Suprapubic skin (tissue), 4 donors: ENCODE measurements around the gene PKD2L1. TPM values are rescaled to one million over a fixed set of nuclear protein-coding genes. Genes with fewer than 3 reads are reported as not detected.

ENCODE experiments used
- DNase-seq, 2 donors: peaks; one replicate each; pipeline ENCODE4 v3.0.0-alpha.2; 2019; ENCODE audit warnings: low spot score in 2 of 2
- H3K27ac ChIP-seq: fragments of 200-600 bp; sonication (generic); one replicate; pipeline ENCODE4 v1.5.1; 2019
- H3K27me3 ChIP-seq: fragments of 200-600 bp; sonication (generic); one replicate; pipeline ENCODE4 v1.5.1; 2019
- H3K36me3 ChIP-seq: fragments of 200-600 bp; sonication (generic); one replicate; pipeline ENCODE4 v1.5.1; 2019
- H3K4me1 ChIP-seq: fragments of 200-600 bp; sonication (generic); one replicate; pipeline ENCODE4 v1.5.1; 2019
- H3K4me3 ChIP-seq: fragments of 200-600 bp; sonication (generic); one replicate; pipeline ENCODE4 v1.5.1; 2019; ENCODE audit warnings: mild to moderate bottlenecking
- H3K9me3 ChIP-seq: fragments of 200-600 bp; sonication (generic); one replicate; pipeline ENCODE4 v1.5.1; 2019
- EP300 ChIP-seq: sonication (generic); formaldehyde crosslinking; IDR thresholded peaks from one replicate; pipeline ENCODE4 v1.6.1; 2017; ENCODE audit warnings: antibody characterized with exemption
- POLR2A ChIP-seq, 2 donors: fragments of 450-650 bp; IDR thresholded peaks; one replicate each; pipeline ENCODE4 v1.6.1; 2017; ENCODE audit warnings: antibody characterized with exemption in 2 of 2, mild to moderate bottlenecking in 2 of 2, moderate library complexity in 2 of 2
- POLR2AphosphoS5 ChIP-seq, 3 donors: sonication (generic); formaldehyde crosslinking; IDR thresholded peaks; one replicate each; pipeline ENCODE4 v1.6.1; 2017; ENCODE audit warnings: antibody characterized with exemption in 3 of 3
- WGBS: methylation state at CpG from one replicate; pipeline ENCODE4 v1.1.5; 2018; 5-methylcytosine and 5-hydroxymethylcytosine counted together
- total RNA-seq, 4 donors: library from RNA; depleted of rRNA; stranded (reverse); fragments of >200 nt; gene quantifications; one replicate each; pipeline ENCODE4 v1.1.0, GENCODE V29; 2016
- TF ChIP-seq, protein P1 (sequence below), 2 donors: fragments of 200-600 bp in 1 of 2; fragments of 450-650 bp in 1 of 2; sonication (generic) in 1 of 2; IDR thresholded peaks; one replicate each; pipeline ENCODE4 v1.5.1; 2016 to 2019; ENCODE audit warnings: antibody characterized with exemption in 2 of 2, mild to moderate bottlenecking in 1 of 2, moderate library complexity in 1 of 2

PKD2L1 gene
- total RNA-seq, 4 donors from 2014 or later: not detected

DNA sequence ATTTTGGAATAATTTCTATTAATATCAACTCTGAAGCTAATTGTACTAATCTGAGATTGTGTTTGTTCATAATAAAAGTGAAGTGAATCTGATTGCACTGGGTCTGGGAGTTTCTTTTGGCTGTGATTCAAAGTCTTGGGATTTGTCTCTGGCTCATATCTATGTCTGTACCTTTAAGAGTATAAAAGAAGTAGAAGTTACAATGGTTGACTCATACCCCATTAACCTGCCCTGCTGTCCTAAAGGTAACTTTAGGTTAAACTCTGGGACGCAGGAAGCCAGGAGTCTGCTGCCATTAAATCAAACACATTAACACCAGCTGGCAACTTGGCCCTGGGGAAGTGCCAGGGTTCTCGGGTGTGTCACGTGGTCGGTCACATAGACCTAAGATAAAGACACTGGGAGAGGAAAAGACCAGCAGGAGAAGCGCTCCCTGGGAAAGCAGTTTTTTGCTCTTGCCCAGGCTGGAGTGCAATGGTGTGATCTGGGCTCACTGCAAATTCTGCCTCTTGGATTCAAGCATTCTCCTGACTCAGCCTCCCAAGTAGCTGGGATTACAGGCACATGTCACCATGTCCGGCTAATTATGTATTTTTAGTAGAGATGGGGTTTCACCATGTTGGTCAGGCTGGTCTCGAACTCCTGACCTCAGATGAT lies 34.8 kb upstream of the PKD2L1 start:
- Histone ChIP-seq H3K27ac (peak overlapping the region; percentile 54), H3K4me1 (peaks cover 26% of the 10 kb centered on the region)
- 34% methylated on average over 7 of the region's 7 CpGs for WGBS

DNA sequence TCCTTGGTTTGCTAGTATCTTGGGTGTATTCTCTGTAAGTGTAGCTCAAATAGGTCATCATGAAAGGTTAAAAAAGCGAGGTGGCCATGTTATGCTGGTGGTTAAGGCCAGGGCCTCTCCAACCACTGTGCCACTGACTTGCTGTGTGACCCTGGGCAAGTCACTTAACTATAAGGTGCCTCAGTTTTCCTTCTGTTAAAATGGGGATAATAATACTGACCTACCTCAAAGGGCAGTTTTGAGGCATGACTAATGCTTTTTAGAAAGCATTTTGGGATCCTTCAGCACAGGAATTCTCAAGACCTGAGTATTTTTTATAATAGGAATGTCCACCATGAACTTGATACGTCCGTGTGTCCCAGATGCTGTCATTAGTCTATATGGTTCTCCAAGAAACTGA lies 34.1 kb upstream of the PKD2L1 start:
- TF ChIP-seq, protein P1, sequence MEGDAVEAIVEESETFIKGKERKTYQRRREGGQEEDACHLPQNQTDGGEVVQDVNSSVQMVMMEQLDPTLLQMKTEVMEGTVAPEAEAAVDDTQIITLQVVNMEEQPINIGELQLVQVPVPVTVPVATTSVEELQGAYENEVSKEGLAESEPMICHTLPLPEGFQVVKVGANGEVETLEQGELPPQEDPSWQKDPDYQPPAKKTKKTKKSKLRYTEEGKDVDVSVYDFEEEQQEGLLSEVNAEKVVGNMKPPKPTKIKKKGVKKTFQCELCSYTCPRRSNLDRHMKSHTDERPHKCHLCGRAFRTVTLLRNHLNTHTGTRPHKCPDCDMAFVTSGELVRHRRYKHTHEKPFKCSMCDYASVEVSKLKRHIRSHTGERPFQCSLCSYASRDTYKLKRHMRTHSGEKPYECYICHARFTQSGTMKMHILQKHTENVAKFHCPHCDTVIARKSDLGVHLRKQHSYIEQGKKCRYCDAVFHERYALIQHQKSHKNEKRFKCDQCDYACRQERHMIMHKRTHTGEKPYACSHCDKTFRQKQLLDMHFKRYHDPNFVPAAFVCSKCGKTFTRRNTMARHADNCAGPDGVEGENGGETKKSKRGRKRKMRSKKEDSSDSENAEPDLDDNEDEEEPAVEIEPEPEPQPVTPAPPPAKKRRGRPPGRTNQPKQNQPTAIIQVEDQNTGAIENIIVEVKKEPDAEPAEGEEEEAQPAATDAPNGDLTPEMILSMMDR (IDR thresholded peaks at IDR 0.05): no peak
- TF ChIP-seq EP300 (no peak), POLR2AphosphoS5 (IDR thresholded peaks at IDR 0.05) (no peak), POLR2A (IDR thresholded peaks at IDR 0.05) (no peak)
- DNase-seq: no peak
- no peaks in the 10 kb centered on the region for H3K36me3 ChIP-seq
- no peak overlapping the region for H3K4me3 ChIP-seq
- peaks cover 25% of the 10 kb centered on the region for H3K4me1 ChIP-seq
- H3K27me3 ChIP-seq: no peaks in the 10 kb centered on the region
- no peaks in the 10 kb centered on the region for H3K9me3 ChIP-seq
- H3K27ac ChIP-seq: no peak overlapping the region
- WGBS: 86% methylated on average over 3 of the region's 3 CpGs

More for the DNA sequence above, 34.8 kb upstream of the PKD2L1 start:
- DNase-seq: peak; percentile 82 to 83
- Histone ChIP-seq H3K4me3 (no peak overlapping the region), H3K27me3 (no peaks in the 10 kb centered on the region), H3K36me3 (no peaks in the 10 kb centered on the region), H3K9me3 (no peaks in the 10 kb centered on the region)
- no peak for TF ChIP-seq POLR2A (IDR thresholded peaks at IDR 0.05)
- TF ChIP-seq, protein P1 (IDR thresholded peaks at IDR 0.05): no peak
- no peak for TF ChIP-seq POLR2AphosphoS5 (IDR thresholded peaks at IDR 0.05)
- no peak for TF ChIP-seq EP300

DNA sequence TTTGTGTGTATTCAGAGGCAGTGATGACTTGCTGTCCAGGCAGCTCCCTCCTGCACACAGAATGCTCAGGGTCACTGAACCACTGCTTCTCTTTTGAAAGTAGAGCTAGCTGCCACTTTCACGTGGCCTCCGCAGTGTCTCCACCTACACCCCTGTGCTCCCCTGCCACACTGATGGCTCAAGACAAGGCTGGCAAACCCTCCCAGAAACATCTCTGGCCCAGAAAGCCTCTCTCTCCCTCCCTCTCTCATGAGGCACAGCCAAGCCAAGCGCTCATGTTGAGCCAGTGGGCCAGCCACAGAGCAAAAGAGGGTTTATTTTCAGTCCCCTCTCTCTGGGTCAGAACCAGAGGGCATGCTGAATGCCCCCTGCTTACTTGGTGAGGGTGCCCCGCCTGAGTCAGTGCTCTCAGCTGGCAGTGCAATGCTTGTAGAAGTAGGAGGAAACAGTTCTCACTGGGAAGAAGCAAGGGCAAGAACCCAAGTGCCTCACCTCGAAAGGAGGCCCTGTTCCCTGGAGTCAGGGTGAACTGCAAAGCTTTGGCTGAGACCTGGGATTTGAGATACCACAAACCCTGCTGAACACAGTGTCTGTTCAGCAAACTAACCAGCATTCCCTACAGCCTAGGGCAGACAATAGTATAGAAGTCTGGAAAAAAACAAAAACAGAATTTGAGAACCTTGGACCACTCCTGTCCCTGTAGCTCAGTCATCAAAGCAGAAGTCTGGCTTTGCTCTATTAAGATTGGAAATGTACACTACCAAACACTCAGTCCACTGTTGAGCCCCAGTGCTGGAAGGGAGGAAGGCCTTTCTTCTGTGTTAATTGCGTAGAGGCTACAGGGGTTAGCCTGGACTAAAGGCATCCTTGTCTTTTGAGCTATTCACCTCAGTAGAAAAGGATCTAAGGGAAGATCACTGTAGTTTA lies 32.8 kb upstream of the PKD2L1 start:
- H3K36me3 ChIP-seq: no peaks in the 10 kb centered on the region
- no peaks in the 10 kb centered on the region for H3K27me3 ChIP-seq
- TF ChIP-seq EP300 (no peak), POLR2A (IDR thresholded peaks at IDR 0.05) (no peak), POLR2AphosphoS5 (IDR thresholded peaks at IDR 0.05) (no peak)
- TF ChIP-seq, protein P1 (IDR thresholded peaks at IDR 0.05): no peak
- H3K27ac ChIP-seq: peak overlapping the region; percentile 28
- H3K4me3 ChIP-seq: no peak overlapping the region
- no peaks in the 10 kb centered on the region for H3K9me3 ChIP-seq
- WGBS: 79% methylated on average over 6 of the region's 6 CpGs
- H3K4me1 ChIP-seq: peaks cover 25% of the 10 kb centered on the region
- DNase-seq: no peak

DNA sequence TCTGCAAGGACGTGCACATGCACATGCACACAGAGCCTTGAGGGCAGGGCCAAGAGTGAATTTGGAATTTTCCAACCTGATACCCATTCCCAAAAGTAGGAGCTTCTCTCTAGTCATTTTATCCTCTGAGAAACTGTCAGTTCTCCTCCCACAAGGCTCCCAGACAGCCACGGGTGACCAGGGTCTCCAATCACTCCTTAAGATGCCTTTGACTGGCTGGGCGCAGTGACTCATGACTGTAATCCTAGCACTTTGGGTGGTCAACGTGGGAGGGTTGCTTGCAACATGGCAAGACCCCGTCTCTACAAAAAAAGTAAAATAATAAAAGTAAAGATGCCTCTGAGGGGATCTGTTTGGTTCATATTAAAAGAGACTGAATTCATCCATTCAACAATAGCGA lies 30.2 kb upstream of the PKD2L1 start:
- Histone ChIP-seq H3K36me3 (peaks cover 4% of the 10 kb centered on the region), H3K4me1 (peaks cover 14% of the 10 kb centered on the region), H3K27me3 (no peaks in the 10 kb centered on the region), H3K27ac (no peak overlapping the region), H3K9me3 (no peaks in the 10 kb centered on the region), H3K4me3 (no peak overlapping the region)
- TF ChIP-seq, protein P1 (IDR thresholded peaks at IDR 0.05): no peak
- TF ChIP-seq EP300 (no peak), POLR2AphosphoS5 (IDR thresholded peaks at IDR 0.05) (no peak)
- 72% methylated on average over 6 of the region's 6 CpGs for WGBS
- no peak for DNase-seq

DNA sequence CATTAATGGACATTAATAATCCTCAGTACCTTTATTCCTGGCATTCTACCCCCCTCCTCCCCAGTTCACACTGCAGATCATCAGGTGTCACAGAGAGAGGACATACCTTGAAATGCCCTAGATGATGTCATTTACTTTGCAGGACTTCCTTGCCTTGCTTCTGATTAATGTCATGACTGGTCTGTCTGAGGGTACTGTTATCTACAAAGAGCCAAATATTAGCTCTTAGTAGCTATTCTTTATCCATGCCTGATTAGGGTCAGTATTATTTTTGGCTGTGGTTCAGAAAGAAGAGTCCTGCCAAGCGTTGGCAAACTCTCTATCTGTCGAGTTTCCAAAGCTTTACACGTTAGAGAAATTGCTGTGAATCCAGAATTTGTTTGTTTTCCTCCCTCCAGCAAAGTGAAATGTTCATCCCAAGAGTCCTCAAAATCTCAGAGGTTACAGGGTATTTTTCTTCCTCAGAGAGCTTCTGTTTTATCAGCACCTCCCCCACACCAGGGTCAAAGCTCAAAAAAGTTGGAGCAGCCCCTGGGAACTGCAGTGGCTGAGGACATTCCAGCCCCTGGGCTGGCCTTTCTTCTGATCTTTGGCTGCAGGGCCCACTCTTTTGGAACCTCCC lies 29.6 kb upstream of the PKD2L1 start:
- DNase-seq: no peak
- Histone ChIP-seq H3K27me3 (no peaks in the 10 kb centered on the region), H3K4me3 (no peak overlapping the region), H3K27ac (no peak overlapping the region), H3K36me3 (peaks cover 4% of the 10 kb centered on the region), H3K4me1 (peaks cover 8% of the 10 kb centered on the region), H3K9me3 (no peaks in the 10 kb centered on the region)
- TF ChIP-seq POLR2A (IDR thresholded peaks at IDR 0.05) (no peak), POLR2AphosphoS5 (IDR thresholded peaks at IDR 0.05) (no peak)
- WGBS: 30% methylated on average over 3 of the region's 3 CpGs
